Measurements from ENCODE around the gene NAV2. TPM values are rescaled to one million over a fixed set of nuclear protein-coding genes. Genes with fewer than 3 reads are reported as not detected.

NAV2 gene
- polyA plus RNA-seq, 1 experiment = 5.1 TPM

DNA sequence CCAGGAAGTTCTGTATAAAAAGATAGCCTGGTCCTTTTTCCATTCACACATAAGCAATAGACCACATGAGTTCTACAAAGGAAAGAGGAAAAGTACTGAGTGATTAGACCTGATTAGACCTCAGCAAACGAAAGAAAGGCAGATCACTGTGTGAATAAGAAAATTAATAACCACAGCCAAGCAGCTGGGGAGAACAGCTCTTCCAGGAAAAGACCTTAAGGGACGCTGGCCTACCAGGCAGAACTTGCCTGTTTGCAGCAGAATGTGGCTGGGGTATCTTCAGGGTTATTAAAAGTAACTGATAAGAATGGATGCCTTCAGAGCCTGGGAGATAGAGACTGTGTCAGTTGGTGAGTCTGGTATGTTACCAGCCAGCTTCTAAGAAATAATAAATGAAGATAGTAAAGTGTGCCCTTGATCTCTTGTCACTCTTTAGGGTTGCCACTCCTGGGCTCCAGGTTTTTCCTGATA is 274.7 kb downstream of the NAV2 start:
- POLR2A ChIA-PET = no interaction called here
- no peaks in the 10 kb centered on the region for H3K9me3 ChIP-seq (ENCODE audit: control insufficient read depth, insufficient read depth, low read length)
- no peak for DNase-seq (ENCODE audit: low read depth, low spot score)
- CTCF ChIA-PET = interaction anchor here (0.7 kb wide), 1 partner anchor 123 kb away, joined by 3 read pairs; no protein-coding TSS in a partner anchor
- TF ChIP-seq, protein P1, sequence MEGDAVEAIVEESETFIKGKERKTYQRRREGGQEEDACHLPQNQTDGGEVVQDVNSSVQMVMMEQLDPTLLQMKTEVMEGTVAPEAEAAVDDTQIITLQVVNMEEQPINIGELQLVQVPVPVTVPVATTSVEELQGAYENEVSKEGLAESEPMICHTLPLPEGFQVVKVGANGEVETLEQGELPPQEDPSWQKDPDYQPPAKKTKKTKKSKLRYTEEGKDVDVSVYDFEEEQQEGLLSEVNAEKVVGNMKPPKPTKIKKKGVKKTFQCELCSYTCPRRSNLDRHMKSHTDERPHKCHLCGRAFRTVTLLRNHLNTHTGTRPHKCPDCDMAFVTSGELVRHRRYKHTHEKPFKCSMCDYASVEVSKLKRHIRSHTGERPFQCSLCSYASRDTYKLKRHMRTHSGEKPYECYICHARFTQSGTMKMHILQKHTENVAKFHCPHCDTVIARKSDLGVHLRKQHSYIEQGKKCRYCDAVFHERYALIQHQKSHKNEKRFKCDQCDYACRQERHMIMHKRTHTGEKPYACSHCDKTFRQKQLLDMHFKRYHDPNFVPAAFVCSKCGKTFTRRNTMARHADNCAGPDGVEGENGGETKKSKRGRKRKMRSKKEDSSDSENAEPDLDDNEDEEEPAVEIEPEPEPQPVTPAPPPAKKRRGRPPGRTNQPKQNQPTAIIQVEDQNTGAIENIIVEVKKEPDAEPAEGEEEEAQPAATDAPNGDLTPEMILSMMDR (IDR thresholded peaks at IDR 0.05; ENCODE audit: low read depth, low read length) = no peak
- H3K27me3 ChIP-seq (ENCODE audit: control insufficient read depth, insufficient read depth, low read length) = no peaks in the 10 kb centered on the region
- no peak overlapping the region for H3K27ac ChIP-seq (ENCODE audit: low read depth, low read length)
- no peak overlapping the region for H3K4me3 ChIP-seq (ENCODE audit: low read depth, low read length)

DNA sequence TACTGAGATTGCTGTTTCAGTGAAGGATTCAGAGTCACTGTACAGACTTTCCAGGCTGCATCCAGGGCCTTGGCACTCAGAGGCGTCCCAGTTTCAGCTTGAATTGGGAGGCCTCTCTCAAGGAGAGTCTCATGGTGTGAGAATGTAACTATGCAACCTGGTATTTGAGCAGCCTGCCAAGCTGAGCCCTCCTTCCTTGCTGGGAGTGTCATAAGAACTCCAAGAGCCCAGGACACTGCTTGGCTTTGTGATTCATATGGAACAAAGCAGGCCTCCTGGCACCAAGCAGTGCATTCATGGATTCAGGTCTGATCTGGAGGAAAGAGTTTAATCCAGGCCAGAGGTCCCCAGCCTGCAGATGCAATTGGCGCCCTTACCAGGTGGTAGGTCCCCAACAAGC is 276.0 kb downstream of the NAV2 start:
- TF ChIP-seq, protein P1 (IDR thresholded peaks at IDR 0.05; ENCODE audit: low read depth, low read length) = no peak
- no peak overlapping the region for H3K4me3 ChIP-seq (ENCODE audit: low read depth, low read length)
- H3K27me3 ChIP-seq (ENCODE audit: control insufficient read depth, insufficient read depth, low read length) = no peaks in the 10 kb centered on the region
- peak; percentile 63 for DNase-seq (ENCODE audit: low read depth, low spot score)
- ChIA-PET CTCF (interaction anchor here (1.2 kb wide), 1 partner anchor 37 kb away, joined by 4 read pairs; no protein-coding TSS in a partner anchor), POLR2A (no interaction called here)
- H3K9me3 ChIP-seq (ENCODE audit: control insufficient read depth, insufficient read depth, low read length) = no peaks in the 10 kb centered on the region
- H3K27ac ChIP-seq (ENCODE audit: low read depth, low read length) = no peak overlapping the region

DNA sequence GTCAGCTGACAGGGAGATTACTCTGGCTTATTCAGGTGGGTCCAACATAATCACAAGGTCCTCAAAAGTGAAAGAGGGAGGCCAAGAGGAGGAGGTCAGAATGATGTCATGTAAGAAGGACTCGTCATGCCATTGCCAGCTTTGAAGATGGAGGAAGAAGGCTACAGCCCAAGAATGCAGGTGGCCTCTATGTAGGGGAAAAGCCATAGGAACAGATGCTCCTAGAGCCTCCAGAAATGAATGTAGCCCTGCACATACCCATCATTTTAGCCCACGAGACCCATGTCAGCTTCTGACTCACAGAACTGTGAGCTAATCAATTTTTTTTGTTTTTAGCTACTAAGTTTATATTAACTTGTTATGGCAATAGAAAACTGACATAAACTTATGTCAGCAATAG is 276.6 kb downstream of the NAV2 start:
- Histone ChIP-seq H3K27ac (ENCODE audit: low read depth, low read length) (peak overlapping the region; percentile 23), H3K9me3 (ENCODE audit: control insufficient read depth, insufficient read depth, low read length) (no peaks in the 10 kb centered on the region), H3K4me3 (ENCODE audit: low read depth, low read length) (no peak overlapping the region), H3K27me3 (ENCODE audit: control insufficient read depth, insufficient read depth, low read length) (no peaks in the 10 kb centered on the region)
- POLR2A ChIA-PET = no interaction called here
- TF ChIP-seq, protein P1 (IDR thresholded peaks at IDR 0.05; ENCODE audit: low read depth, low read length) = no peak
- CTCF ChIA-PET = interaction anchor here (1.0 to 1.2 kb wide), 2 partner anchors 26 to 38 kb away, joined by 3 to 4 read pairs; no protein-coding TSS in a partner anchor
- no peak for DNase-seq (ENCODE audit: low read depth, low spot score)

DNA sequence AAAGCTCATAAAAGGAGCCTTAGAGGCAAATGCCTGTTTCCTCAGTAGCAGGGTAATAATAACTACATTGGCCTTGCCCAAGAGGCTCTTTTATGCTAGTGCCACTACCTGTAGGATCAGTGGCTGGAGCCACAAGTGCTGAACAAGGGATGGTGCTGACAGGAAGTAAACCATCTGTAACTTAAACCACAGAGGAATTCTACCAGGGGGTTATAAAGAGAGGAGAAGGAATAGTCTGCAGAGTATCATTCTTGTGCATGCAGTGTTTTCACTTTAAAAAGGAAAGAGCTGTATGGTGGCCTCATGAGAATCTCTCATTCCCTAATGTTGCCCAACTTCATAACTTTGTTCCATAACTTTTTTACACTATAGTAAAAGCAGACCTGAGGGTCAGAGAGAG is 279.5 kb downstream of the NAV2 start:
- DNase-seq (ENCODE audit: low read depth, low spot score) = no peak
- POLR2A ChIA-PET = no interaction called here
- TF ChIP-seq, protein P1 (IDR thresholded peaks at IDR 0.05; ENCODE audit: low read depth, low read length) = no peak

DNA sequence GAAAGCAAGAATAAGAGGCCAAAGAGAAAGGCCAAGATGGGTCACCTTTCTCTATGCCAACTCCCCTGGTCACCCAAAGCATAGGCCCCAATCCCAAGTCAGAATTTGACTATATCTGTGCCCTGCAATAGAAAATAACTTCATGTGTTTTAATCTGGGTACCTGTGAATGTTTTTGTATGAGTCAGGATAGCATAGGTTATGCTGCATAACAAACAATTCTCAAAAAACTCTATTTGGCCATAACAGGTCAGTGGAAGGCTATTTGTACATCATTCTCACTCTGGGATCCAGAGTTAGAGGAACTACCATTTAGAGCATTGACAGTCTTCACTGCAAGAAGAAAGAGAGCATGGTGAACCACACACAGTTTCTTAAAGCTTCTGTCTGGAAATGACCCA is 280.4 kb downstream of the NAV2 start:
- POLR2A ChIA-PET = no interaction called here
- DNase-seq (ENCODE audit: low read depth, low spot score) = no peak

More for the DNA sequence above, 279.5 kb downstream of the NAV2 start:
- Histone ChIP-seq H3K27me3 (ENCODE audit: control insufficient read depth, insufficient read depth, low read length) (no peaks in the 10 kb centered on the region), H3K9me3 (ENCODE audit: control insufficient read depth, insufficient read depth, low read length) (no peaks in the 10 kb centered on the region), H3K4me3 (ENCODE audit: low read depth, low read length) (no peak overlapping the region), H3K27ac (ENCODE audit: low read depth, low read length) (no peak overlapping the region)
- CTCF ChIA-PET = interaction anchor here (1.2 kb wide), 1 partner anchor 141 kb away, joined by 4 read pairs; no protein-coding TSS in a partner anchor

More for the DNA sequence above, 280.4 kb downstream of the NAV2 start:
- no peaks in the 10 kb centered on the region for H3K27me3 ChIP-seq (ENCODE audit: control insufficient read depth, insufficient read depth, low read length)
- TF ChIP-seq, protein P1 (IDR thresholded peaks at IDR 0.05; ENCODE audit: low read depth, low read length) = no peak
- no peak overlapping the region for H3K27ac ChIP-seq (ENCODE audit: low read depth, low read length)
- H3K9me3 ChIP-seq (ENCODE audit: control insufficient read depth, insufficient read depth, low read length) = no peaks in the 10 kb centered on the region
- CTCF ChIA-PET = no interaction called here
- H3K4me3 ChIP-seq (ENCODE audit: low read depth, low read length) = no peak overlapping the region
